Measurements from ENCODE around the gene DTNBP1. TPM values are rescaled to one million over a fixed set of nuclear protein-coding genes. Genes with fewer than 3 reads are reported as not detected.

DTNBP1 gene
- total RNA-seq, 6 experiments from 2014 or later = 3.4 to 8.6 (median 5.7) TPM

DNA sequence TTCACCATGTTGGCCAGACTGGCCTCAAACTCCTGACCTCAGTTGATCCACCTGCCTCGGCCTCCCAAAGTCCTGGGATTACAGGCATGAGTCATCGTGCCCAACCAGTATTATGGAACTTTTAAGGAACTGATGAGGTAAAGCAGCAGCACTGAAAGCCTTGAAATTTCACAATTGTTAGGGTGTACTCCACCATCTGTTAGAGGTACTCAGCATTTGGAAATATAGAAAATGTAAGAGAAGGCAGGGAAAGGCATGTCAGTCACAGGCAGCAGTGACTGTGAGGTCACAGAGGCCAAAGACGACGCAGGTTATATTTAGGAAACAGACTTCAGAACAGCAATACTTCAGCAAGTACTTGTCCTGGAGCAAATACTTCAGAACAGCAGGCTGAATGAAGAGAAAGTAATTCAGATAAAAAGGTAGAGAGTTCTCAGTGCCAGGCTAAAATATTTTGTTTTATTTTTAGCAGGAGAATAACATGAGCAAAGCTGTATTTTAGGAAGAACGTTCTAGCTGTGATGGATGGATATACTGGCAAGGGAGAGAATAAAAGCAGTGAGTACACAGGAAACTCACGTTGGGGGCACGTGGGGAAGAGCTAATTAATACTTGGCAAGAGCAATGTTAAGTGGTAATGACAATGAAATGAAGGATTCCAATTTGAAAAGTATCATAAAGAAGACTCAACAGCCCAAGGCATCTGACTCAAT, 67.2 kb downstream of the DTNBP1 start:
- H3K27me3 ChIP-seq = no peaks in the 10 kb centered on the region
- no peaks in the 10 kb centered on the region for H3K36me3 ChIP-seq
- no peak overlapping the region for H3K27ac ChIP-seq
- WGBS (ENCODE audit: insufficient coverage, low coverage, low lambda C conversion rate, missing lambda C conversion rate) = 64% methylated on average over 6 of the region's 7 CpGs
- intact Hi-C loops (cut with DNase I) = no loop called here
- no peaks in the 10 kb centered on the region for H3K9me3 ChIP-seq
- ATAC-seq = no peak
- no peak for DNase-seq
- TF ChIP-seq, protein P1, sequence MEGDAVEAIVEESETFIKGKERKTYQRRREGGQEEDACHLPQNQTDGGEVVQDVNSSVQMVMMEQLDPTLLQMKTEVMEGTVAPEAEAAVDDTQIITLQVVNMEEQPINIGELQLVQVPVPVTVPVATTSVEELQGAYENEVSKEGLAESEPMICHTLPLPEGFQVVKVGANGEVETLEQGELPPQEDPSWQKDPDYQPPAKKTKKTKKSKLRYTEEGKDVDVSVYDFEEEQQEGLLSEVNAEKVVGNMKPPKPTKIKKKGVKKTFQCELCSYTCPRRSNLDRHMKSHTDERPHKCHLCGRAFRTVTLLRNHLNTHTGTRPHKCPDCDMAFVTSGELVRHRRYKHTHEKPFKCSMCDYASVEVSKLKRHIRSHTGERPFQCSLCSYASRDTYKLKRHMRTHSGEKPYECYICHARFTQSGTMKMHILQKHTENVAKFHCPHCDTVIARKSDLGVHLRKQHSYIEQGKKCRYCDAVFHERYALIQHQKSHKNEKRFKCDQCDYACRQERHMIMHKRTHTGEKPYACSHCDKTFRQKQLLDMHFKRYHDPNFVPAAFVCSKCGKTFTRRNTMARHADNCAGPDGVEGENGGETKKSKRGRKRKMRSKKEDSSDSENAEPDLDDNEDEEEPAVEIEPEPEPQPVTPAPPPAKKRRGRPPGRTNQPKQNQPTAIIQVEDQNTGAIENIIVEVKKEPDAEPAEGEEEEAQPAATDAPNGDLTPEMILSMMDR (IDR thresholded peaks at IDR 0.05) = no peak
- no peak for TF ChIP-seq POLR2A (IDR thresholded peaks at IDR 0.05)
- H3K4me1 ChIP-seq = no peaks in the 10 kb centered on the region
- H3K4me3 ChIP-seq = no peak overlapping the region

DNA sequence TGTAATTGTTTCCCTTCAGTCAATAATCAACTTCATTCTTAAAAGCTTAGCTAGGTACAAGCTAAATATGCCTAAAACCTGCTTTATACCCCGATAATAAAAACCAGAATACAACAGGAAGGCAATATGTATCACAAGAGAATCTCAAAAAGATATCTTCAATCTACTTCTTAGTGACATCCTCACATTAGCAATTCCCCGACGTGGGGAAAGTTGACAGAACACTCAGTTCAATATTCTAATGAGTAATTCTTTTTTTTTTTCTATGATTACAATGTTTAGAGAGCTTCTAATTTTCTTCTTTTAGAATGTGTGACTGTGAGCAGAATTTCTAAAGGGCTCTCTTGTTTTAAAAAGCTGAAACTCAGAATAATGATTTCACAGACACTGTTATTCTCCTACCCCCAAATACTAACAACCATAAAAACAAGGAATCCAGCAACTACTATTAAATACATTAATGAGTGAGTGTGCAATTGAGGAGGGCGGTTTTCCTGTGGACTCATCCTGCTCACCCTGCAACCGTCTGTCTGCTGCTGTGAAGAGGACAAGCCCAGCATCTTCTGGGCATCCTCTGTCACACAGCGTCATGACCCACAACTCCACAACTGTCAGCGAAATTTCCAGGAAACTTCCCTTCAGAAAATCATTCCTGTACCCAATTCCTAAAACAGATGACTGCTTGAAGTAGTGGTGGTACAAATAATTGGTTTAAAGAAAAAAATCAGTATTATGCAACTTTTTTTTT, 68.1 kb downstream of the DTNBP1 start:
- Histone ChIP-seq H3K4me3 (no peak overlapping the region), H3K9me3 (no peaks in the 10 kb centered on the region), H3K36me3 (no peaks in the 10 kb centered on the region), H3K4me1 (no peaks in the 10 kb centered on the region), H3K27ac (no peak overlapping the region), H3K27me3 (no peaks in the 10 kb centered on the region)
- no peak for DNase-seq
- intact Hi-C loops (cut with DNase I) = no loop called here
- TF ChIP-seq POLR2A (IDR thresholded peaks at IDR 0.05) = no peak
- TF ChIP-seq, protein P1 (IDR thresholded peaks at IDR 0.05) = no peak
- ATAC-seq = no peak
- WGBS (ENCODE audit: insufficient coverage, low coverage, low lambda C conversion rate, missing lambda C conversion rate) = 81% methylated on average over 7 of the region's 7 CpGs

DNA sequence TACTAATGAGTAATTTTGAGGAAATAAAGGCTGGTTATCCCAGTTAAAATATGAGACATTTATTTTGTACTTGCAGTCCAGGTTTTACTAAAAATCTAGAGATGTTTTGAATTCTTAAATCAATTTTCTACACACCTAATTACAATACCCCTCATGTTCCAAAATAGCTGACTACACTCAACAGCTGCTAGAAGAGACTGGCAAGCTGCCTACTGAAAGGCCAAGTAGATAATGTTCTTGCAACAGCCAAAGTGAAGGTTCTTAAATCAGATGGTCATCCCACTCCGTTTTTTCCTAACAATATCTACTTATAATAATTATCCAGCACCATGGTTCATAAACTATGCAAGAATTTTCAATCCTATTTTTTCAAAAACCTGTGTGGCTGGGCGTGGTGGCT, 69.0 kb downstream of the DTNBP1 start:
- intact Hi-C loops (cut with DNase I) = no loop called here
- Histone ChIP-seq H3K4me3 (no peak overlapping the region), H3K27me3 (no peaks in the 10 kb centered on the region), H3K4me1 (no peaks in the 10 kb centered on the region), H3K27ac (no peak overlapping the region), H3K9me3 (no peaks in the 10 kb centered on the region), H3K36me3 (no peaks in the 10 kb centered on the region)
- DNase-seq = no peak
- WGBS (ENCODE audit: insufficient coverage, low coverage, low lambda C conversion rate, missing lambda C conversion rate) = 67% methylated on average over 2 of the region's 2 CpGs
- ATAC-seq = no peak
- TF ChIP-seq, protein P1 (IDR thresholded peaks at IDR 0.05) = no peak
- TF ChIP-seq POLR2A (IDR thresholded peaks at IDR 0.05) = no peak

DNA sequence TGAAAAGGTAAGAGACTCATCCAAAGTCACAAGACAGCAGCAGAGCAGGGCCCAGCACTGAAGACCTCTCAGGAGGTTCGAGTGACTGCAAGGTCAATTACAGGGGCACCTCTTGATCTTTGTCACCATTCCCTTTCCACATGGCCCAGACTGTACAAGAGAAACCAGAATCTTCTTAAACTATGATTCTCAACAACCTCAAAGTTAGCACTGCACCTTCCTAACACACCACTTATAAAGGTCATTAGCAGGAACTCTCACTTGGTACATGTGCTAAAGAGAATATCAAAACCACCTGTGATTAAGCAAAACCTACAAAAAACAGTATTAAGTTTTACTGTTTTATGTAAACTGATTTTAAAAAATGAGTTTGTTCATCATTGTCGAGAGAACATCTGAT, 70.2 kb downstream of the DTNBP1 start:
- DNase-seq (no peak), ATAC-seq (no peak)
- no peaks in the 10 kb centered on the region for H3K27me3 ChIP-seq
- H3K4me1 ChIP-seq = no peaks in the 10 kb centered on the region
- H3K36me3 ChIP-seq = no peaks in the 10 kb centered on the region
- TF ChIP-seq POLR2A (IDR thresholded peaks at IDR 0.05) = no peak
- TF ChIP-seq, protein P1 (IDR thresholded peaks at IDR 0.05) = no peak
- no peaks in the 10 kb centered on the region for H3K9me3 ChIP-seq
- H3K27ac ChIP-seq = no peak overlapping the region
- WGBS (ENCODE audit: insufficient coverage, low coverage, low lambda C conversion rate, missing lambda C conversion rate) = 71% methylated on average over 2 of the region's 2 CpGs
- H3K4me3 ChIP-seq = no peak overlapping the region
- intact Hi-C loops (cut with DNase I) = no loop called here
